GM23248 (cell line): ENCODE measurements around the gene ZNF853.

ENCODE experiments used
- EZH2 ChIP-seq: fragments of 200-600 bp; sonication (generic); IDR thresholded peaks from 2 replicates; pipeline ENCODE4 v1.6.1; 2018; ENCODE audit warnings: antibody characterized with exemption, mild to moderate bottlenecking; ENCODE audit not compliant: insufficient read depth, poor library complexity, severe bottlenecking
- EZH2phosphoT487 ChIP-seq: fragments of 200-600 bp; sonication (generic); IDR thresholded peaks from 2 replicates; pipeline ENCODE4 v1.6.1; 2018; ENCODE audit warnings: antibody characterized with exemption, moderate library complexity, mild to moderate bottlenecking, low read depth; ENCODE audit not compliant: insufficient read depth

GRCh38 chr7:6565655-6566054 is 49.8 kb upstream of the ZNF853 start:
- no peak for TF ChIP-seq EZH2phosphoT487
- no peak for TF ChIP-seq EZH2
